SU-DHL-6 (cell line): Measurements from ENCODE around the gene SH3PXD2A.

Source experiments
- CTCF ChIP-seq: fragments of 200-600 bp; sonication (generic); IDR thresholded peaks from one replicate; pipeline ENCODE4 v1.5.1; 2017; ENCODE audit warnings: antibody characterized with exemption, mild to moderate bottlenecking, low read length, moderate library complexity; ENCODE audit not compliant: insufficient read depth, poor library complexity, severe bottlenecking
- EZH2phosphoT487 ChIP-seq: fragments of 200-600 bp; sonication (generic), shearing (Covaris generic); conservative IDR thresholded peaks from 2 replicates; pipeline ENCODE4 v1.6.1; 2018; ENCODE audit warnings: mild to moderate bottlenecking, antibody characterized with exemption, low read length, moderate library complexity, mixed read lengths

- no peak for TF ChIP-seq CTCF
- no peak for TF ChIP-seq EZH2phosphoT487
Measured at GRCh38 chr10:103676058-103676785, 179.2 kb downstream of the SH3PXD2A start.
